Measurements from ENCODE around the gene ZNF276. TPM values are rescaled to one million over a fixed set of nuclear protein-coding genes. Genes with fewer than 3 reads are reported as not detected.

ZNF276 gene
- total and polyA plus RNA-seq, 8 donors: 7.9 to 49.3 (median 11.2) TPM

DNA sequence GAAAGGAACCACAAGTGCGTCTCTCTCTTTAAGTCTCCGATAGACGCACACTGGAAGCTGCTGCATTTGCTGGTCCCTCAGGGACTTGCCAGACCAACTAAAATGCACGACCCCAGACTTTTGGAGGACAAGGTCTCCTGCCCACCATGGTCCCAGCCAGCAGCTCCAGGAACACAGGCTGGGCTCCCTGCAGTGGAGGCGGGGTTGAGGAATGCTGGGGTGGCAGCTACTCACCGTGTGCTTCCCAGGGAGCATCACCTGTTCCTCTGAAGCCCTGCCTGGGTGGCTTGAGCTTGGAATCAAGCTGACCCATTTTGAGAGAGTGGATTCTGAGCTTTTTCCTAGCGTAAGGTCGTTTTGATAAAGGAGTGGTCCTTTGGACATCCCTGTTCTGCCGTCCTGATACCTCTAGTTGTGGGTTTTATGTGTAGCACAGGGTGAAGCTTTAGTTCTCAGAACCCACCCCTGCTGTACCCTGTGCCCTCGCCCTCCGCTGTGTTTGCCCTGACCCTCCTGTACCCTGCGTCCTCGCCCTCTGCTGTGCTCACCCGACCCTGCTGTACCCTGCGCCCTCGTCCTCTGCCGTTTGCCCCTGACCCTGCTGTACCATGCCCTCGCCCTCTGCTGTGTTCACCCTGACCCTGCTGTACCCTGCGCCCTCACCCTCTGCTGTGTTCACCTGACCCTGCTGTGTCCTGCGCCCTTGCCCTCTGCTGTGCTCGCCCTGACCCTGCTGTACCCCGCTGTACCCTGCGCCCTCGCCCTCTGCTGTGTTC lies 11.0 kb downstream of the ZNF276 start:
- peaks cover 3 to 58% (median 33%) of the 10 kb centered on the region in 3 donors for H3K36me3 ChIP-seq
- H3K4me1 ChIP-seq: no peaks in the 10 kb centered on the region
- no peak for DNase-seq
- no peak for FAIRE-seq
- no peaks in the 10 kb centered on the region for H3K9me3 ChIP-seq
- TF ChIP-seq, protein P1, sequence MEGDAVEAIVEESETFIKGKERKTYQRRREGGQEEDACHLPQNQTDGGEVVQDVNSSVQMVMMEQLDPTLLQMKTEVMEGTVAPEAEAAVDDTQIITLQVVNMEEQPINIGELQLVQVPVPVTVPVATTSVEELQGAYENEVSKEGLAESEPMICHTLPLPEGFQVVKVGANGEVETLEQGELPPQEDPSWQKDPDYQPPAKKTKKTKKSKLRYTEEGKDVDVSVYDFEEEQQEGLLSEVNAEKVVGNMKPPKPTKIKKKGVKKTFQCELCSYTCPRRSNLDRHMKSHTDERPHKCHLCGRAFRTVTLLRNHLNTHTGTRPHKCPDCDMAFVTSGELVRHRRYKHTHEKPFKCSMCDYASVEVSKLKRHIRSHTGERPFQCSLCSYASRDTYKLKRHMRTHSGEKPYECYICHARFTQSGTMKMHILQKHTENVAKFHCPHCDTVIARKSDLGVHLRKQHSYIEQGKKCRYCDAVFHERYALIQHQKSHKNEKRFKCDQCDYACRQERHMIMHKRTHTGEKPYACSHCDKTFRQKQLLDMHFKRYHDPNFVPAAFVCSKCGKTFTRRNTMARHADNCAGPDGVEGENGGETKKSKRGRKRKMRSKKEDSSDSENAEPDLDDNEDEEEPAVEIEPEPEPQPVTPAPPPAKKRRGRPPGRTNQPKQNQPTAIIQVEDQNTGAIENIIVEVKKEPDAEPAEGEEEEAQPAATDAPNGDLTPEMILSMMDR (IDR thresholded peaks at IDR 0.05): no peak
- H3K27ac ChIP-seq: no peak overlapping the region
- intact Hi-C loops (cut with DNase I): no loop called here
- no peaks in the 10 kb centered on the region for H3K27me3 ChIP-seq
- no peak overlapping the region for H3K4me3 ChIP-seq
- WGBS, 2 donors: 91 to 93% methylated on average over 24 of the region's 24 CpGs
- ATAC-seq: no peak

DNA sequence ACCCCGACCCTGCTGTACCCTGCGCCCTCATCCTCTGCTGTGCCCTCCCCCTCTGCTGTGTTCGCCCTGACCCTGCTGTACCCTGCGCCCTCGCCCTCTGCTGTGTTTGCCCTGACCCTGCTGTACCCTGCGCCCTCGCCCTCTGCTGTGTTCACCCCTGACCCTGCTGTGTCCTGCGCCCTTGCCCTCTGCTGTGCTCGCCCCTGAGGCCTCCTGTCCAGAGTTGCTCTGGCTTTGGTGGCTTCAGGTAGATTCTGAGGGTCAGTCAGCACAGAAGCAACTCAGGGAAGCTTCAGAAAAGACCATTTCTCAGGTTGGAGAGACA lies 11.5 kb downstream of the ZNF276 start:
- ATAC-seq: no peak

DNA sequence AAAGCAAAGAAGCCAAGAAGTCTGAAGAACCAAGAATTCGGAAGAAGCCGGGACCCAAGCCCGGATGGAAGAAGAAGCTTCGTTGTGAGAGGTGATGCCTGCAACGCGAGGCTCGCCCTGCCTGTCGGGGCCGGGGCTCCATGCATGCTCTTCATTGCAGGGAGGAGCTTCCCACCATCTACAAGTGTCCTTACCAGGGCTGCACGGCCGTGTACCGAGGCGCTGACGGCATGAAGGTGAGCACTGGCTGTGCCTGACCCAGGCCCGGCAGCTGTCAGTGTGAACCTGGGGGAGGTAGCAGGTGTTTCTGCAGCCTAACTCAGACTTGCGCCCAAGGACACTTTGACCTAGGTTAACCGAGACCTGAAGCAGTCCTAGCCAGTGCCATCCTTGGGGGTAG lies 12.0 kb downstream of the ZNF276 start:
- FAIRE-seq (no peak), ATAC-seq (no peak), DNase-seq (no peak)
- Histone ChIP-seq H3K27ac (no peak overlapping the region), H3K36me3 (peaks cover 4 to 62% (median 41%) of the 10 kb centered on the region in 3 donors), H3K9me3 (no peaks in the 10 kb centered on the region), H3K4me3 (no peak overlapping the region), H3K27me3 (no peaks in the 10 kb centered on the region), H3K4me1 (no peaks in the 10 kb centered on the region)
- intact Hi-C loops (cut with DNase I): no loop called here
- 90 to 93% methylated on average over 17 of the region's 17 CpGs for whole genome bisulfite sequencing, 2 donors
- TF ChIP-seq, protein P1 (IDR thresholded peaks at IDR 0.05): no peak

More for the DNA sequence above, 11.5 kb downstream of the ZNF276 start:
- intact Hi-C loops (cut with DNase I): no loop called here
- TF ChIP-seq, protein P1 (IDR thresholded peaks at IDR 0.05): no peak
- no peaks in the 10 kb centered on the region for H3K9me3 ChIP-seq
- FAIRE-seq: no peak
- H3K27me3 ChIP-seq: no peaks in the 10 kb centered on the region
- DNase-seq: no peak
- no peak overlapping the region for H3K4me3 ChIP-seq
- peaks cover 3 to 58% (median 37%) of the 10 kb centered on the region in 3 donors for H3K36me3 ChIP-seq
- H3K4me1 ChIP-seq: no peaks in the 10 kb centered on the region
- WGBS, 2 donors: 93 to 95% methylated on average over 9 of the region's 9 CpGs
- H3K27ac ChIP-seq: no peak overlapping the region

DNA sequence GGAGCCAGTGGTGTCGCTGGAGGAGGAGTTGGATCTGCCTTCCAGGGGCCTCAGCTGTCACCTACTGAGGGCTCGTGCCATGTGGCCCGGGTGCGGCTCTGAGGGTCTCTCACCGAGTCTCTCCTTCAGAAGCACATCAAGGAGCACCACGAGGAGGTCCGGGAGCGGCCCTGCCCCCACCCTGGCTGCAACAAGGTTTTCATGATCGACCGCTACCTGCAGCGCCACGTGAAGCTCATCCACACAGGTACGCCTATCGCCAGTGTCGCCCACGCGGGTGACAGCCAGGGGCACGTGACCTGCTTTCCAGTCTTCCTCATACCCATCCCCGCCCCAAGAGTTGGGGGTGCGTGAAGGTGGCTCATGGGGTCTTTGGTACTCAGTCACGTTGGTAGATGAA lies 12.5 kb downstream of the ZNF276 start:
- TF ChIP-seq, protein P1 (IDR thresholded peaks at IDR 0.05): no peak
- no peak overlapping the region for H3K27ac ChIP-seq
- H3K4me3 ChIP-seq: no peak overlapping the region
- intact Hi-C loops (cut with DNase I): no loop called here
- no peak for ATAC-seq
- WGBS, 2 donors: 93 to 94% methylated on average over 20 to 21 of the region's 21 CpGs
- H3K4me1 ChIP-seq: no peaks in the 10 kb centered on the region
- H3K27me3 ChIP-seq: no peaks in the 10 kb centered on the region
- no peak for FAIRE-seq
- H3K36me3 ChIP-seq: peaks cover 7 to 66% (median 43%) of the 10 kb centered on the region in 3 donors
- DNase-seq: no peak
- H3K9me3 ChIP-seq: no peaks in the 10 kb centered on the region

DNA sequence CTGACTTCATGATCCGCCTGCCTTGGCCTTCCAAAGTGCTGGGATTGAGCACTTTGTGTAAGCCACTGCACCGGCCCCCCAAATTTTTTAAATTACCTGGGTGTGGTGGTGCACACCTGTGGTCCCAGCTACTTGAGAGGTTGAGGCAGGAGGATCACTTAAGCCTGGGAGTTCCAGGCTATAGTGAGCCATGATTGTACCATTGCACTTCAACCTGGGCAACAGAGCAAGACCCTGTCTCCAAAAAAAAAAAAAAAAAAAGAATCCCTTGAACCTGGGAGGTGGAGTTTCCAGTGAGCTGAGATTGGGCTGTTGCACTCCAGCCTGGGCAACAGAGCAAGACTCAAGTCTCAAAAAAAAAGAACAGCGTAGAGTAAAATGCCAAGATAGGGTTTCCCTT lies 15.2 kb downstream of the ZNF276 start:
- Histone ChIP-seq H3K36me3 (peaks cover 4 to 66% (median 37%) of the 10 kb centered on the region in 3 donors), H3K4me1 (no peaks in the 10 kb centered on the region), H3K27ac (no peak overlapping the region), H3K27me3 (no peaks in the 10 kb centered on the region), H3K4me3 (no peak overlapping the region), H3K9me3 (no peaks in the 10 kb centered on the region)
- intact Hi-C loops (cut with DNase I): no loop called here
- no peak for DNase-seq
- FAIRE-seq: no peak
- TF ChIP-seq, protein P1 (IDR thresholded peaks at IDR 0.05): no peak
- no peak for ATAC-seq
- WGBS, 2 donors: 95 to 100% methylated on average over 3 of the region's 3 CpGs
